D721Med (cell line): Measurements from ENCODE around the gene PLA2G4A.

ENCODE experiments used
- DNase-seq: peaks from one replicate; pipeline ENCODE4 v3.0.0; 2011; ENCODE audit warnings: low spot score; ENCODE audit not compliant: insufficient read length
- FAIRE-seq: peaks from 2 replicates; lab custom pipeline; 2011; peaks lifted over from hg19 to GRCh38; lab: Jason Lieb, UNC
- TF ChIP-seq, protein P1 (sequence below): IDR thresholded peaks from 2 replicates; pipeline ENCODE4 v1.5.1; 2012; ENCODE audit warnings: mild to moderate bottlenecking, control low read depth; ENCODE audit not compliant: insufficient read depth; ENCODE audit errors: missing control alignments

The PLA2G4A gene

GRCh38 chr1:186930238-186930637 lies 101.5 kb downstream of the PLA2G4A start:
- TF ChIP-seq, protein P1, sequence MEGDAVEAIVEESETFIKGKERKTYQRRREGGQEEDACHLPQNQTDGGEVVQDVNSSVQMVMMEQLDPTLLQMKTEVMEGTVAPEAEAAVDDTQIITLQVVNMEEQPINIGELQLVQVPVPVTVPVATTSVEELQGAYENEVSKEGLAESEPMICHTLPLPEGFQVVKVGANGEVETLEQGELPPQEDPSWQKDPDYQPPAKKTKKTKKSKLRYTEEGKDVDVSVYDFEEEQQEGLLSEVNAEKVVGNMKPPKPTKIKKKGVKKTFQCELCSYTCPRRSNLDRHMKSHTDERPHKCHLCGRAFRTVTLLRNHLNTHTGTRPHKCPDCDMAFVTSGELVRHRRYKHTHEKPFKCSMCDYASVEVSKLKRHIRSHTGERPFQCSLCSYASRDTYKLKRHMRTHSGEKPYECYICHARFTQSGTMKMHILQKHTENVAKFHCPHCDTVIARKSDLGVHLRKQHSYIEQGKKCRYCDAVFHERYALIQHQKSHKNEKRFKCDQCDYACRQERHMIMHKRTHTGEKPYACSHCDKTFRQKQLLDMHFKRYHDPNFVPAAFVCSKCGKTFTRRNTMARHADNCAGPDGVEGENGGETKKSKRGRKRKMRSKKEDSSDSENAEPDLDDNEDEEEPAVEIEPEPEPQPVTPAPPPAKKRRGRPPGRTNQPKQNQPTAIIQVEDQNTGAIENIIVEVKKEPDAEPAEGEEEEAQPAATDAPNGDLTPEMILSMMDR, result no peak
- FAIRE-seq, result no peak
- DNase-seq, result no peak

GRCh38 chr1:186937016-186937670 lies 108.4 kb downstream of the PLA2G4A start:
- no peak for DNase-seq
- peak; percentile 51 for FAIRE-seq
- TF ChIP-seq, protein P1, result no peak

DNA sequence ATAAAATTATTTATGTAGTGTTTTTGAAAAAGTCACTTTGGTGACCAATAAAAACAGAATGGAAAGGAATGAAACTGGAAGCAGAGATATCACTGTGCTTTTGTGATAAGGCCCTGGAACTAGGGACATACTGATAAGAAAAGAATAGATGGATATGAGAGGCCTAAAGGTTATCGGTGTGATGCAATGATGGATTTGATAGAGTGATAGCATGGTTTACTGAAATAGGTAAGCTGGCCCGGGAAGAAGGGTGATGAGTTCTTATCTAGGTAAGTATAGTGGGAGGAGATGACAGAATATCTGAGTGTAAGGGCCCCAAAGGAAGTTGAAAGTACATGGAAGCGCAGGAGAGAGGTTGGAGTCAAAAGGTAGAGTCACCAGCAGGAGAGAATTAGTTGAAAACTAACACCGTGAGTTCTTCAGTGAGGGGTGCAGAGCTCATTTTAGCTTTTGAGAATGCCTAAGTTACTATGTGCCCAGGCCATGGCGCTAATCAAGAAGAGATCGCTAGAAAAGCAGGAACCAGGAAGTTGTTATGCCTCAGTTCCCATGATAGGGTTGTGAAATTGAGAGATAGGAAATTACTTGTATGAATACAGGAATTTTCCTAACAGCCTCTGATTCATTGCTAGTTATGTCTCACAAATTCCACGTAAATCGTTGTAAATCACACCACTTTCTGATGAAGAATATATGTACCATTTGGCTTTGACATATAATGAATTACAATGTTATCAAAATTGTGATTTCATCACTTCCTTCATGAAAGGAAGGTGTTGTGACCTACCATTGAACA lies 115.3 kb downstream of the PLA2G4A start:
- TF ChIP-seq, protein P1, result no peak
- no peak for DNase-seq
- FAIRE-seq, result peak; percentile 29

GRCh38 chr1:186945146-186945545 lies 116.4 kb downstream of the PLA2G4A start:
- no peak for DNase-seq
- FAIRE-seq, result no peak
- TF ChIP-seq, protein P1, result no peak

GRCh38 chr1:186948535-186948934 lies 119.8 kb downstream of the PLA2G4A start:
- FAIRE-seq (peak; percentile 16), DNase-seq (no peak)
- TF ChIP-seq, protein P1, result no peak

DNA sequence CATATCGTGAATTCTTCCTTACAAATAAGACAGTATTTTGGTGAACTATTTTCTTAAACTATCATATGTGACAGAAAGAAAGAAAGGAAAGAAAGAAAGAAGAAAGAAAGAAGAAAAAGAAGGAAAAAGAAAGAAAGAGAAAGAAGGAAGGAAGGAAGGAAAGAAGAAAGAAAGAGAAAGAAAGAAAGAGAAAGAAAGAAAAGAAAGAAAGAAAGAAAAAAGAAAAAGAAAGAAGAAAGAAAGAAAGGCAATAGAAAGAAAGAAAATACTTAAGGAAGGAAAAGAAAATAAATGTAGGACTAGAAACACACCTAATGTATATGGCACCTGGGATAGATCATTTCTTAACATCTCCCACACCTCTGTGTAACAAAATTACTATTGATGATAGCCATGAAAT lies 120.4 kb downstream of the PLA2G4A start:
- DNase-seq, result no peak
- TF ChIP-seq, protein P1, result no peak
- peak; percentile 32 for FAIRE-seq

GRCh38 chr1:186950547-186950946 lies 121.8 kb downstream of the PLA2G4A start:
- DNase-seq, result no peak
- FAIRE-seq, result peak; percentile 91
- TF ChIP-seq, protein P1, result no peak
